WERI-Rb-1 (cell line): ENCODE data around the gene ROBO1.

Source experiments
- DNase-seq: peaks from one replicate; pipeline ENCODE4 v3.0.0-alpha.2; 2020
- H3K27ac ChIP-seq: fragments of 250-450 bp; sonication (Bioruptor Pico); 2 replicates; pipeline ENCODE4 v1.5.1; 2020; ENCODE audit warnings: mild to moderate bottlenecking, moderate library complexity
- H3K27me3 ChIP-seq: fragments of 250-450 bp; sonication (Bioruptor Pico); 2 replicates; pipeline ENCODE4 v1.5.1; 2021; ENCODE audit warnings: mild to moderate bottlenecking, low read depth, moderate library complexity; ENCODE audit not compliant: insufficient read depth, severe bottlenecking
- H3K36me3 ChIP-seq: fragments of 250-450 bp; sonication (Bioruptor Pico); 2 replicates; pipeline ENCODE4 v1.5.1; 2020; ENCODE audit warnings: mild to moderate bottlenecking, moderate library complexity
- H3K4me3 ChIP-seq: 2 replicates; pipeline ENCODE4 v1.5.1; 2011; ENCODE audit warnings: low read depth, mild to moderate bottlenecking, control low read depth, low read length
- H3K9me3 ChIP-seq: fragments of 250-450 bp; sonication (Bioruptor Pico); 2 replicates; pipeline ENCODE4 v1.5.1; 2021; ENCODE audit warnings: mild to moderate bottlenecking, moderate library complexity; ENCODE audit not compliant: severe bottlenecking
- TF ChIP-seq, protein P1 (sequence below): IDR thresholded peaks from 2 replicates; pipeline ENCODE4 v1.5.1; 2011; ENCODE audit warnings: low read depth, mild to moderate bottlenecking, control low read depth, inconsistent platforms, low read length

The ROBO1 gene

DNA sequence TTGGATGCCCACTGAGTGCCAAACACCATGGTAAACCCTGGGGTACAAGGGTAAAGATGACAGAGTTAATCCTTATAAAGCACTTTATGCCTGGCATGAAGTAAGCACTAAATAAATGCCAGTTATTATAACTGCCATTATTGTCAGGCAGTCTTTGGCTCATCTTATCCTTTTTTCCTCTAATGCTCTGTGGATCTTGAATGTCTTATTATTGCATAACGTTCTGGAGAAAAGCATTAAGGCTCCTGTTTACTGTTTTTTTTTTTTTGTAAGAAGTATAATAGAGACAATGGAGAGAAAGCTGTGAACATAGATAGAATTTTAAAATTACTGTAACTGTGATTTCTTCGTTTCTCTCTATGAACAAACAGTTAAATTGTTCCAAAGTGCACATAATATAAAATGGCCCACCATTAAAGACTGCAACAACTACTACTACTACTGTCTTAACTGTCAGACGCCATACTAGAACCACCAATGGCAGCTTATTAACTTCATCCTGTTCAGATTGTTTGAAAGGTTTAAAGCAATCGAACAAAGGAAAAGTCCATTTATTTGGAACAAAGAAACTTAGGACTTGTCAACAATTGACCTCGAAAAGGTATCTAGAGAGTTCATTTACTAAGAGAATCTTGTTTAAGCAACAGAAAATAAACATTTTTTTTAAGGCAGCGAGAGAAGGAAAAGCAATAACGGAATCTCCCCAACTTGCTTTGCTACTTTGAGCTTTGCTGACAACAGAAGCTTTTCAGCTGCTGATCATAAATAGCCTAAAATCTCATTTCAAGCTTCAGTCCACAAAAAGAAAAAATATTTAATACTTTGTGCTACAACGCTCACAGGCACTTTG is 520.7 kb downstream of the ROBO1 start:
- H3K36me3 ChIP-seq = no peaks in the 10 kb centered on the region
- no peak for DNase-seq
- TF ChIP-seq, protein P1, sequence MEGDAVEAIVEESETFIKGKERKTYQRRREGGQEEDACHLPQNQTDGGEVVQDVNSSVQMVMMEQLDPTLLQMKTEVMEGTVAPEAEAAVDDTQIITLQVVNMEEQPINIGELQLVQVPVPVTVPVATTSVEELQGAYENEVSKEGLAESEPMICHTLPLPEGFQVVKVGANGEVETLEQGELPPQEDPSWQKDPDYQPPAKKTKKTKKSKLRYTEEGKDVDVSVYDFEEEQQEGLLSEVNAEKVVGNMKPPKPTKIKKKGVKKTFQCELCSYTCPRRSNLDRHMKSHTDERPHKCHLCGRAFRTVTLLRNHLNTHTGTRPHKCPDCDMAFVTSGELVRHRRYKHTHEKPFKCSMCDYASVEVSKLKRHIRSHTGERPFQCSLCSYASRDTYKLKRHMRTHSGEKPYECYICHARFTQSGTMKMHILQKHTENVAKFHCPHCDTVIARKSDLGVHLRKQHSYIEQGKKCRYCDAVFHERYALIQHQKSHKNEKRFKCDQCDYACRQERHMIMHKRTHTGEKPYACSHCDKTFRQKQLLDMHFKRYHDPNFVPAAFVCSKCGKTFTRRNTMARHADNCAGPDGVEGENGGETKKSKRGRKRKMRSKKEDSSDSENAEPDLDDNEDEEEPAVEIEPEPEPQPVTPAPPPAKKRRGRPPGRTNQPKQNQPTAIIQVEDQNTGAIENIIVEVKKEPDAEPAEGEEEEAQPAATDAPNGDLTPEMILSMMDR = no peak
- H3K9me3 ChIP-seq = no peaks in the 10 kb centered on the region
- no peak overlapping the region for H3K4me3 ChIP-seq
- no peak overlapping the region for H3K27ac ChIP-seq
- no peaks in the 10 kb centered on the region for H3K27me3 ChIP-seq

DNA sequence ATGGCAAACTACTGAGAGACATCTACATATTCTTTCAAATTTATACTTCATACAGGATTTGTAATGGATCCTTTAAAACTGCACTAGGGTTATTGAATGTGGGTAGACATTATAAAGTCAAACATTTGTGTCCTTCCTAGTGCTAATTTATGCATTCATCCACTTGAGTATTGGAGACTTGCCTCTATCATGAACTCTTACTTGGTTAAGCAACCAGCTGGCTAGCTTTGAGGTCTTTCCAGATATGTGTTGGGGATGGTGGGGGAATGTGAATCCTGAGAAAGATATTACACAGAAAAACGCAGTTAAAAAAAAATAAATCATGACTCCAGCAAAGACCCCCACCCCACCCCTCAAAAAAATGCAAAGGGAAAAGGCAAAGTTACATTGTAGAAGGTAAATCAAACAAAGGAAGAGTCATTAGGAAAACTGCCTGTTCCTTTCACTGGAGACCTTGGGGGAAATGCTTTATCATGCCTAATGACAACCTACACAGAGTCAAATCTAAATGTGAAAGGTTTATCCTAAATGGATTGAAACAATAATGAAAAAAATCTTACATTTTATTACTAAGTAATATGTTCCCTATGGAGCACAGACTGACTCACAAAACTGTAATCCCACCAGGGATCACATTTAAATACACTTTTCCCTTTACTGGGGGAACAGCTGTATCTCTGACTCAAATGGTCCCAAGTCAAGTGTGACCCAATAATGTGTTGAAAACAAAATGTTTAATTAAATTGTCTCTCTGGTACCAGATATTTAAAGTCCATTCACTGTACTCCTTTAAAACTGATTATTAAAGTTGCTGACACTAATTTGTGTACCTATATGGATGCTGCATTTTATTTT is 522.3 kb downstream of the ROBO1 start:
- no peaks in the 10 kb centered on the region for H3K9me3 ChIP-seq

DNA sequence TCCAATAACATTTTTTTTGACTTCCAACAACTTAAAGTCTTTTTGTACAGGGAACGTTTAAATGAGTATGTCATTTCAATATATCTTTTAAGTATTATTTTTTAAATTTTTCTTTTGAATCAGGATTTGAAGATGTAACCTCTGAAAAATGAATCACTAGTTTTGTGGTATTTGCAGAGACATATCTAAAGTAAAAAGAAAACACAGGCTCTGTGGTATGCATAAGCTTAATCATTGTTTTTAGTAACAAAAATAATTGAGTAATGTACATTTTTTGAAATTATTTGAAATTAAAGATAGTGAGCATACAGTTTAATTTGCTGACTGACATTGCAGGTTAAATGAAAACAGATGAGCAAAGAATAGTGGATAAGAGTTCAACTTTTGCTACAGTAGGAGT is 531.3 kb downstream of the ROBO1 start:
- no peaks in the 10 kb centered on the region for H3K9me3 ChIP-seq
- no peak overlapping the region for H3K27ac ChIP-seq
- TF ChIP-seq, protein P1 = no peak
- no peak for DNase-seq
- no peaks in the 10 kb centered on the region for H3K27me3 ChIP-seq
- no peaks in the 10 kb centered on the region for H3K36me3 ChIP-seq
- no peak overlapping the region for H3K4me3 ChIP-seq

More for the DNA sequence above, 522.3 kb downstream of the ROBO1 start:
- no peak for DNase-seq
- Histone ChIP-seq H3K4me3 (no peak overlapping the region), H3K27me3 (no peaks in the 10 kb centered on the region), H3K36me3 (no peaks in the 10 kb centered on the region), H3K27ac (no peak overlapping the region)
- TF ChIP-seq, protein P1 = no peak

DNA sequence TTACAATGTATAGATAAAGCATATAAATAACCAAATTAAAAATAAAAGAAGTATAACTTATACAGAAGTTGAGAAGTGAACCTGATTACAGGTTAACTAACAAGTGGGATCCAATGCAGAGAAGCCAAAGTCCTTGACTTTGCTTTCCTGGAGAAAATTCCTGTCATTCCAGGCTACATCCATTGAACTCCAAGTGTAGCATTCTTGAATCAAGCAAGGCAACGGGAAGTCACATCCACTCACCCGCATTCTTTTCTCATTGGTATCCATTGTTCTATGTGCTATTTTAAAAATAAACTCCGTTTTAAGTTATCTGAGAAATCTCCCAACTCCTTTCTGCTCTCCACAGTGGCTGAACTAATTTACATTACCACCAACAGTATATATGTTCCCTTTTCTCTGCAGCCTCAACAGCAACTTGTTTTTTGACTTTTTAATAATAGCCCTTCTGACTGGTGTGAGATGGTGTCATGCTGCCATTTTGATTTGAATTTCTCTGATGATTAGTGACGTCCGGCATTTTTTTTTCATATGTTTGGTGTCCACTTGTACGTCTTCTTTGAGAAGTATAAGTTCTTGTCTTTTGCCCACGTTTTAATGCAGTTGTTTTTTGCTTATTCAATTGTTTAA is 534.3 kb downstream of the ROBO1 start:
- no peak overlapping the region for H3K4me3 ChIP-seq
- no peaks in the 10 kb centered on the region for H3K27me3 ChIP-seq
- TF ChIP-seq, protein P1 = no peak
- no peaks in the 10 kb centered on the region for H3K36me3 ChIP-seq
- H3K9me3 ChIP-seq = no peaks in the 10 kb centered on the region
- no peak overlapping the region for H3K27ac ChIP-seq
- DNase-seq = no peak

DNA sequence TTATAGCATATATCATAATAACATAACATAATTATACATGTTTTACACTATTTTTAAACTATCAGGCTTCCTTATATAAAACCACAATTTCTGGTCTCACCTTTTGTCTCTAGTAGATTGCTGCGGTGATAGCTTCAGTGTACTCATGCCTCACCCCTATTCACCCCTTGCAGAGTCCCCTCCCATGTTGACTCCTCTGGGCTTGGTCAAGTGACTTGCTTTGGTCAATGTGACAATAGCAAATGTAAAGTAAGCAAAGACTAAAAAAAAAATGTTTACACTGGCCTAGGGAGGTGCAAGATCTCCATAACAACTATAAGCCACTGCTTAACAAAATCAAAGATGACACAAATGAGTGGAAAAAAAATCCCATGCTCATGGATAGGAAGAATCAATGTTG is 537.5 kb downstream of the ROBO1 start:
- H3K36me3 ChIP-seq = no peaks in the 10 kb centered on the region
- no peak overlapping the region for H3K27ac ChIP-seq
- H3K27me3 ChIP-seq = no peaks in the 10 kb centered on the region
- H3K4me3 ChIP-seq = no peak overlapping the region
- no peaks in the 10 kb centered on the region for H3K9me3 ChIP-seq
- TF ChIP-seq, protein P1 = no peak
- DNase-seq = no peak
